HG03025 (cell line): ENCODE measurements around the gene DIP2C.
"Not testable (repeated sequence)": the region's sequence is repeated elsewhere in the genome, so short reads cannot be mapped to it uniquely, and the experiment has no call there.

ENCODE experiments used
- ATAC-seq: cut with Tn5 transposase; IDR thresholded peaks from one replicate; pipeline ENCODE4 v1.9.1; 2021; ENCODE audit warnings: mild to moderate bottlenecking, moderate library complexity; ENCODE audit not compliant: unreplicated experiment, low FRiP score

Gene DIP2C

GRCh38 chr10:352476-353235 lies 336.8 kb downstream of the DIP2C start:
- ATAC-seq: no peak

GRCh38 chr10:351770-352334 lies 337.6 kb downstream of the DIP2C start:
- no peak for ATAC-seq

- ATAC-seq: no peak
Measured at GRCh38 chr10:350981-351501, 338.4 kb downstream of the DIP2C start.

- ATAC-seq: no peak
Measured at GRCh38 chr10:349081-349480, 340.4 kb downstream of the DIP2C start.

GRCh38 chr10:348456-348855 lies 341.0 kb downstream of the DIP2C start:
- ATAC-seq: no peak

- ATAC-seq: not testable (repeated sequence)
Measured at GRCh38 chr10:347774-348173, 341.7 kb downstream of the DIP2C start.

- not testable (repeated sequence) for ATAC-seq
Measured at GRCh38 chr10:347190-347589, 342.3 kb downstream of the DIP2C start.

- no peak for ATAC-seq
Measured at GRCh38 chr10:344582-345200, 344.8 kb downstream of the DIP2C start.

- no peak for ATAC-seq
Measured at GRCh38 chr10:343231-344220, 345.9 kb downstream of the DIP2C start.

- ATAC-seq: no peak
Measured at GRCh38 chr10:341081-341740, 348.3 kb downstream of the DIP2C start.

- no peak for ATAC-seq
Measured at GRCh38 chr10:340646-341045, 348.8 kb downstream of the DIP2C start.

- no peak for ATAC-seq
Measured at GRCh38 chr10:339038-339391, 350.5 kb downstream of the DIP2C start.

- no peak for ATAC-seq
Measured at GRCh38 chr10:338171-339037, 351.1 kb downstream of the DIP2C start.

- no peak for ATAC-seq
Measured at GRCh38 chr10:336247-336646, 353.2 kb downstream of the DIP2C start.

GRCh38 chr10:335151-335800 lies 354.2 kb downstream of the DIP2C start:
- no peak for ATAC-seq

- ATAC-seq: no peak
Measured at GRCh38 chr10:331186-331585, 358.3 kb downstream of the DIP2C start.

- no peak for ATAC-seq
Measured at GRCh38 chr10:329361-330099, 359.9 kb downstream of the DIP2C start.
